HG02610 (cell line): ENCODE data around the gene PRDM16.
"Not testable (repeated sequence)": the region's sequence is repeated elsewhere in the genome, so short reads cannot be mapped to it uniquely, and the experiment has no call there.

Experiments
- ATAC-seq: cut with Tn5 transposase; IDR thresholded peaks from one replicate; pipeline ENCODE4 v1.9.1; 2021; ENCODE audit warnings: mild to moderate bottlenecking, moderate library complexity; ENCODE audit not compliant: unreplicated experiment

PRDM16 gene

GRCh38 chr1:3156936-3157335 lies 87.9 kb downstream of the PRDM16 start:
- no peak for ATAC-seq

GRCh38 chr1:3158347-3158746 lies 89.3 kb downstream of the PRDM16 start:
- no peak for ATAC-seq

- ATAC-seq, result no peak
These were observed 90.1 kb downstream of the PRDM16 start for GRCh38 chr1:3159121-3159520.

DNA sequence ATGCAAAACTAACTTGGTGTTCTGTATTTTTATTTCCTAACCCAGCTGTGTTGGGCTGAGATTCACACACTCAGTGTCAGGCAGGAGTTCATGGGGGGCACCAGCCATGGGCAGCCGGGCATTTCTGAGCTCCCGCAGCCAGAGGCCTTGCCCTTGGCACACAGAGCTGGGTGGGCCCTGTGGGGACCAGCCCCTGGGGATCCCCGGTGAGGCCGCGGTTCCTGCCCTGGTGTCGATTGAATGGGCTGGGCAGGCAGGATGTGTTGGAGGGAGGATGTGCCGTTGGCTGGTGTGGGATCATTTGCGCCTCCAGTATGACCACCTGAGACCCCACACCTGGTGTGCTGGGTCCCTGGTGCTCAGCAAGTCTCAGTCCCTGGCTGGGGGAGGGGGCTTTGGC lies 91.0 kb downstream of the PRDM16 start:
- no peak for ATAC-seq

DNA sequence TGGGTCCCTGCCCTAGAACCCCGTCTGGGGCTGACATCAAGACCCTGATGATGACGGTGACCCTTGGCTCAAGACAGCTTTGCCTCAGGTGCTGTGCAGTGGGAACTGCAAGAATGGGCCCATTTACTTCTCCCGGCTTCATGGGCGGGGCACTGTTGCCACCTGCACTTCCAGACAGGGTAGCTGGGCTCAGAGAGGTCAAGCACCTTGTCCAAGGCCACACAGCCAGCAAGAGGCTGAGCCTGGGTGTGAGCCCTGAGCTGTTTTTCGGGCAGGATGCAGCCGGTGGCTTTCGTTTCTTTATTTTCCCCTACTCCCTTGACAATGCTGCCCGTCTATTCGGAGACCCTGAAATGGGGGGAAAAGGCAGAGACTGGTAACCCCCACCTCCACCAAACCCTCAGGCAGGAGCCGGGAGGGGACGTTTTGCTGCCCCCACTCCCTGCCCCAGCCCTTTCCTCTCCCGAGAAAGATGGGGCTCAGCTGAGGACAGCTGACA lies 91.7 kb downstream of the PRDM16 start:
- ATAC-seq, result no peak

DNA sequence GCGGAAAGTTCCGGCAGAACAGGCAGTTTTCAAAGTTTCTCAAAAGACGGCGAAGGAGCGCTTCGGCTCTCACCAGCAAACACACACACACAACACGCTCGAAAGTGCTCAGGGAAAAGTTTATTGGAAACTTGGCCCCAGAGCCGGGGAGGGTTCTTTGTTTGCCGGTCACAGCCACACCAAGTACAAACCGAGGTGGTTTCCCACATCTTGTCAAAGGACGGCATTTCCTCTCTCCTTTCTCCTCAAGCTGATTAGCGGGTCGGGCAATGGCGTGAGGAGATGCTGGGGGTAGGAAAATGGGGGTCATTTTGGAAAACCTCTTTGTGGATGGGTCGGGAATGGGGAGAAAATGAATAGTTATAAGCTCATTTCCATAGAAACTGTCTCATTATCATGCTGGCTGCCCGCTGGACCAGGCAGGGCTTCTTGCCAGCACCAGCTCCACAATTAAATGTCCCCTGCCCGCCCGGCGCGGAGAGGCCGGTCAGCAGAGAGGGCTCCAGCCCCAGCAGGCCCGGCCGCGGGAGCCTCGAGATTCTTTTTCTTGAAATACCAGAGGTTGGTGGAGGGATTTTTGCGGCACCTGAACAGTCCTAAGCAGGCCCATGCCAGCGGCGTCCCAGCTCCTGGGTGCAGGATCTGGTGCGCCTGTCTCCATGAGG lies 92.3 kb downstream of the PRDM16 start:
- ATAC-seq, result no peak

DNA sequence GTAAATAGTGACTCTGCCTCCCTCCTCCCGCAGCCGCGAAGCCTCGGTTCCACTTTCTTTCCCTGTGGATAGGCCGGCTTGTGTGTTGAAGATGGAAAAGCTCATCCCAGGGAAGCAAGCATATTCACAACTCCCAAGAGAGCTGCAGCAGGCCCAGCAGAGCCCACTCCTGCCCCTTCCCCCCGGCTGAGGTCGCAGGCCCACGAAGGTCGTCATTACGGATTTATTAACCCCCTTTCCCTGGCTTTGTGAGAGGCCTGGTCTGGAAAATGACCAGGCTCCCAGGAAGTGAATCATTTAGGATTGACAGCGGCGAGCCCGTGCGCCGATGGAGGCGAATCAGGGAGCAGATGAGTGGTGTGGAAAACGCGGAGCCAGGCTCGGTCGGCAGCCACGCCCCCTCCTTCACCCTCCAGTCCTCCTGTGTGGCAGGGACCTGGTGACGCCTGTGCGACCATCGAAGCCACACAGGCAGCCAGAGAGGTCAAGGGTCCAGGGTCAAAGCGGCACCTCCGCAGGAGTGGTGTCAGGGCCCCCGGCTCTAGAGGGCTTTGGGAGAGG lies 93.4 kb downstream of the PRDM16 start:
- ATAC-seq, result no peak

DNA sequence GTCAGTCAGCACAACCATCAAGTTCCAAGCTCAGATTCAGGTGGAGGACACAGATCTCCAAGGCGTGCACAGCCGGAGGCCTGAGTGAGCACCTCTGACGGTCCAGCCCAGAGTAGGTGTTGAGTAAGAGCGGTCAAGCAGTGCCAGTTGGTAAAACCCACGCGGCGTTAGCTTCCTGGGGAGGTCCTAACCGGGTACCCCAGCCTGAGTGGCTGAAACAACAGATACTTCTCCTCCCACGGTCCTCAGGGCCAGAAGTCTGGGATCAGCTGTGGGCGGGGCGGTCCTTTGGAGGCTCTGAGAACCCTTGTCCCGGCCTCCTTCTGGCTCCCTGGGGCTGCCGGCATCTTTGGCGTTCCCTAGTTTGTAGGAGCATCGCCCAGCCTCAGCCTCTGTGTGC lies 94.4 kb downstream of the PRDM16 start:
- ATAC-seq, result no peak

DNA sequence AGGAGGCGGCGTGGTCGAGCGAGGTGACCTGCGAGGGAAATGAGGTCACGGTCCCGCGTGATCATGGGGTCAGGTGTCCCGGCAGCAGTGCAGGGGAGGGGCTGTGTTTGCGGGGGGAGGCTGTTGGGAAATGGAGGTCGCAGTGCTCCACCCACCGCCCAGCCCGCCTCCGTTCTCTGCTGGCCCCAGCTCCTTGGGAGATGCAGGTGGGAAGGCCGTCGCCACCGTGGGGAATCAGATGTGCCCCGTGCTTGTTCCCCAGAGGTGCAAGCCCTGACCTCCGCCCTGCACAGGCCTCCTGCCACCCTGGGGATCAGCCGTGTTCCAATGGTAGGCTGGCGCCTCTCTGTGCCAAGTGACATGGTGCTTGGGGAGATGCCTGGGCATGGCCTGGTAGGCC lies 95.7 kb downstream of the PRDM16 start:
- no peak for ATAC-seq

- not testable (repeated sequence) for ATAC-seq
These were observed 96.2 kb downstream of the PRDM16 start for GRCh38 chr1:3165189-3165588.

DNA sequence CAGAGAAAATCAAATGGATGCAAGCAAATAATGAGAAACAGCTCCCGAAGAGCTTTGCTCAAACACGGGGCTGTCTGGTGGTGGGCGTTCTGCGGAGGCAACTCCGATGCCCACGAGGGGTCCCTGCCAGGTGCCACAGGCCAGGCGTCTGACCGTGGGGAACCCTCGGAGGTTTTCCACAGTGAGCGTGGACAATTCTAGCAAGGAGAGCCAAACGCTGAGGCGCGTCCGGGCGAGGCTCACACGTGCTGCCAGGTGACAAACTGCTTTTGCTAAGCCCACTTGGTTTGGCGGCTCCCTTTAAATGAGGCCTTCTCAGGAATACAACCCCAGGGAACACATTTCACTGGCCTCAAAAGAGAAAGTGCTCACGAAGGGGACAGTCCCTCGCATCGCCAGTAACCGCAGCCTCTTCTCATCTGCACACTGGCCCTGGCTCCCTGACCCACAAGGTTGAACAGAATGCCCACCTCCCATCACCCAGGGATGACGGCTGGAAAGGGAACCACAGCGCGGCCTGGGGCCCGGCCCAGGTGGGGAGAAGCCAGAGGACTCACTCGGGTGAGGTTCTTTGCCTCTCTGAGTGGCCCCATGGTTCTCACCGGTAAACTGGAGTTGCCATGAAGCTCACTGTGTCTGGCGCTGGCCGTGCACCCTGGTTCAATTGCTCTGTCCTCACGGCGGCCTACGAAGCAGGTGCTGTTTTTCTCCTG lies 97.4 kb downstream of the PRDM16 start:
- ATAC-seq, result no peak

GRCh38 chr1:3167255-3167654 lies 98.3 kb downstream of the PRDM16 start:
- ATAC-seq, result no peak

DNA sequence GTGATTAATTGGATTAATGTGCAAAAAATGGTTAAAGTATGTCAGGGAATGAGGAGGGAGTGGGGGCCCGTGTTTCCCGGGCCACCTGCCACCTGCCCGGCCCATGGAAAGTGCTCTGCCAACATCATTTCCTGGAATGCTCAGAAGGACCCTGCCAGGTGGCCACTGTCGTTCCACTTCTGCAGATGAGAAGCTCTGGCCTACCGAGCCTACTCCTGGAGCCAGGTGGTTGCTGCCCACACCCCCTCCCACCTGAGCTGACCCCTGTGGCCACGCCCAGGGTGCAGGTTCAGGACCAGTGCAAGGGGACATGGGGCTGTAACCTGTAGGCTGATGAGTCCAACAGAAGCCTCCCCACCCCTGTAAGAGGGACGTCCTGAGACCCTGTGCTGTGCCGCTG lies 99.7 kb downstream of the PRDM16 start:
- no peak for ATAC-seq

- no peak for ATAC-seq
These were observed 100.8 kb downstream of the PRDM16 start for GRCh38 chr1:3169665-3170356.

- ATAC-seq, result no peak
These were observed 101.8 kb downstream of the PRDM16 start for GRCh38 chr1:3170561-3171453.

DNA sequence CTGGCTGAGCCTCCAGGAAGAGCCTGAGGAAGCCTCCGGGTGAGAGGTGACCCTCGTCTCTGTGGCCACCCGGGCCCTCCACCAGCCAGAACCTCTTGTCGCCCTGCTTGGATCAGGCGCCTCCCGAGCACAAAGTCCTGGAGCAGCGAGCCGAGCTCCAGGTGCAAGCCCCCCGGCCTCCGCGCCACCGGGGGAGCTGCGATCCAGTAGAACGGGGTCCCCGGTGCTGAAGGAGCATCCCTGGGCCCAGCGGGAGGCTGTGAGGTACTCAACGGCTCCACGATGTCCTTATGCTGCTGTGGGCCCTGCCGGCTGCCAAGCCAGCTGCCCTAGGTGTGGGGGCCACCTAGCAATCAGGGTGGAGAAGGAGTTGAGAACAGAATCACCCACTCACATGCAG lies 102.8 kb downstream of the PRDM16 start:
- ATAC-seq, result no peak

GRCh38 chr1:3172431-3173380 lies 103.7 kb downstream of the PRDM16 start:
- no peak for ATAC-seq

GRCh38 chr1:3173381-3173980 lies 104.5 kb downstream of the PRDM16 start:
- no peak for ATAC-seq
